Astrocyte (in vitro differentiated cells and primary cell): ENCODE data around the gene SECISBP2.

Source experiments
- EZH2 ChIP-seq: IDR thresholded peaks from 2 replicates; pipeline ENCODE4 v1.6.1; 2012; ENCODE audit warnings: mild to moderate bottlenecking, low read length, inconsistent platforms; ENCODE audit not compliant: insufficient read depth
- TF ChIP-seq, protein P1 (sequence below): IDR thresholded peaks from 2 replicates; pipeline ENCODE4 v1.5.1; 2011; ENCODE audit warnings: low read depth, mild to moderate bottlenecking, inconsistent platforms, low read length, moderate library complexity; ENCODE audit not compliant: insufficient read depth

- TF ChIP-seq, protein P1, sequence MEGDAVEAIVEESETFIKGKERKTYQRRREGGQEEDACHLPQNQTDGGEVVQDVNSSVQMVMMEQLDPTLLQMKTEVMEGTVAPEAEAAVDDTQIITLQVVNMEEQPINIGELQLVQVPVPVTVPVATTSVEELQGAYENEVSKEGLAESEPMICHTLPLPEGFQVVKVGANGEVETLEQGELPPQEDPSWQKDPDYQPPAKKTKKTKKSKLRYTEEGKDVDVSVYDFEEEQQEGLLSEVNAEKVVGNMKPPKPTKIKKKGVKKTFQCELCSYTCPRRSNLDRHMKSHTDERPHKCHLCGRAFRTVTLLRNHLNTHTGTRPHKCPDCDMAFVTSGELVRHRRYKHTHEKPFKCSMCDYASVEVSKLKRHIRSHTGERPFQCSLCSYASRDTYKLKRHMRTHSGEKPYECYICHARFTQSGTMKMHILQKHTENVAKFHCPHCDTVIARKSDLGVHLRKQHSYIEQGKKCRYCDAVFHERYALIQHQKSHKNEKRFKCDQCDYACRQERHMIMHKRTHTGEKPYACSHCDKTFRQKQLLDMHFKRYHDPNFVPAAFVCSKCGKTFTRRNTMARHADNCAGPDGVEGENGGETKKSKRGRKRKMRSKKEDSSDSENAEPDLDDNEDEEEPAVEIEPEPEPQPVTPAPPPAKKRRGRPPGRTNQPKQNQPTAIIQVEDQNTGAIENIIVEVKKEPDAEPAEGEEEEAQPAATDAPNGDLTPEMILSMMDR = no peak
- no peak for TF ChIP-seq EZH2
These were observed 37.2 kb upstream of the SECISBP2 start for GRCh38 chr9:89281106-89281505.
